ENCODE measurements around the gene NFIL3.

Gene NFIL3

GRCh38 chr9:91421128-91421765, 2.4 kb downstream of the NFIL3 start:
- H3K4me1 ChIP-seq (ENCODE audit: control insufficient read depth, low read depth, low read length) = peaks cover 16% of the 10 kb centered on the region
- no peaks in the 10 kb centered on the region for H3K9me3 ChIP-seq (ENCODE audit: control insufficient read depth, low read depth, low read length)
- H3K36me3 ChIP-seq (ENCODE audit: control insufficient read depth, low read depth, low read length) = no peaks in the 10 kb centered on the region
- peaks cover 72% of the 10 kb centered on the region for H3K27me3 ChIP-seq (ENCODE audit: control insufficient read depth, insufficient read depth, low read length)
- H3K9ac ChIP-seq (ENCODE audit: low read length) = no peak overlapping the region
- no peak overlapping the region for H3K27ac ChIP-seq (ENCODE audit: low read length)
- peak overlapping the region; percentile 68 for H3K4me3 ChIP-seq (ENCODE audit: low read length)

GRCh38 chr9:91420501-91421127, 3.0 kb downstream of the NFIL3 start:
- no peaks in the 10 kb centered on the region for H3K36me3 ChIP-seq (ENCODE audit: control insufficient read depth, low read depth, low read length)
- peak overlapping the region; percentile 68 for H3K4me3 ChIP-seq (ENCODE audit: low read length)
- peaks cover 65% of the 10 kb centered on the region for H3K27me3 ChIP-seq (ENCODE audit: control insufficient read depth, insufficient read depth, low read length)
- H3K27ac ChIP-seq (ENCODE audit: low read length) = no peak overlapping the region
- no peaks in the 10 kb centered on the region for H3K9me3 ChIP-seq (ENCODE audit: control insufficient read depth, low read depth, low read length)
- H3K4me1 ChIP-seq (ENCODE audit: control insufficient read depth, low read depth, low read length) = peaks cover 16% of the 10 kb centered on the region
- H3K9ac ChIP-seq (ENCODE audit: low read length) = no peak overlapping the region

GRCh38 chr9:91419222-91420191, 4.1 kb downstream of the NFIL3 start:
- Histone ChIP-seq H3K36me3 (ENCODE audit: control insufficient read depth, low read depth, low read length) (no peaks in the 10 kb centered on the region), H3K27me3 (ENCODE audit: control insufficient read depth, insufficient read depth, low read length) (peaks cover 54% of the 10 kb centered on the region), H3K4me3 (ENCODE audit: low read length) (no peak overlapping the region), H3K9me3 (ENCODE audit: control insufficient read depth, low read depth, low read length) (no peaks in the 10 kb centered on the region), H3K27ac (ENCODE audit: low read length) (no peak overlapping the region), H3K9ac (ENCODE audit: low read length) (no peak overlapping the region), H3K4me1 (ENCODE audit: control insufficient read depth, low read depth, low read length) (peaks cover 16% of the 10 kb centered on the region)

- Histone ChIP-seq H3K4me1 (ENCODE audit: control insufficient read depth, low read depth, low read length) (peaks cover 16% of the 10 kb centered on the region), H3K9me3 (ENCODE audit: control insufficient read depth, low read depth, low read length) (no peaks in the 10 kb centered on the region), H3K27ac (ENCODE audit: low read length) (no peak overlapping the region), H3K9ac (ENCODE audit: low read length) (no peak overlapping the region), H3K27me3 (ENCODE audit: control insufficient read depth, insufficient read depth, low read length) (peaks cover 48% of the 10 kb centered on the region), H3K36me3 (ENCODE audit: control insufficient read depth, low read depth, low read length) (no peaks in the 10 kb centered on the region), H3K4me3 (ENCODE audit: low read length) (no peak overlapping the region)
These were observed 5.4 kb downstream of the NFIL3 start for GRCh38 chr9:91418215-91418610.

- peaks cover 45% of the 10 kb centered on the region for H3K27me3 ChIP-seq (ENCODE audit: control insufficient read depth, insufficient read depth, low read length)
- H3K27ac ChIP-seq (ENCODE audit: low read length) = no peak overlapping the region
- no peaks in the 10 kb centered on the region for H3K36me3 ChIP-seq (ENCODE audit: control insufficient read depth, low read depth, low read length)
- H3K9ac ChIP-seq (ENCODE audit: low read length) = no peak overlapping the region
- peaks cover 15% of the 10 kb centered on the region for H3K4me1 ChIP-seq (ENCODE audit: control insufficient read depth, low read depth, low read length)
- no peak overlapping the region for H3K4me3 ChIP-seq (ENCODE audit: low read length)
- no peaks in the 10 kb centered on the region for H3K9me3 ChIP-seq (ENCODE audit: control insufficient read depth, low read depth, low read length)
These were observed 5.9 kb downstream of the NFIL3 start for GRCh38 chr9:91417602-91418214.

- Histone ChIP-seq H3K9me3 (ENCODE audit: control insufficient read depth, low read depth, low read length) (no peaks in the 10 kb centered on the region), H3K36me3 (ENCODE audit: control insufficient read depth, low read depth, low read length) (no peaks in the 10 kb centered on the region), H3K27me3 (ENCODE audit: control insufficient read depth, insufficient read depth, low read length) (peaks cover 30% of the 10 kb centered on the region), H3K4me3 (ENCODE audit: low read length) (no peak overlapping the region), H3K4me1 (ENCODE audit: control insufficient read depth, low read depth, low read length) (peaks cover 3% of the 10 kb centered on the region), H3K9ac (ENCODE audit: low read length) (no peak overlapping the region), H3K27ac (ENCODE audit: low read length) (no peak overlapping the region)
These were observed 7.4 kb downstream of the NFIL3 start for GRCh38 chr9:91416096-91416712.

- peaks cover 20% of the 10 kb centered on the region for H3K27me3 ChIP-seq (ENCODE audit: control insufficient read depth, insufficient read depth, low read length)
- no peak overlapping the region for H3K4me3 ChIP-seq (ENCODE audit: low read length)
- no peaks in the 10 kb centered on the region for H3K4me1 ChIP-seq (ENCODE audit: control insufficient read depth, low read depth, low read length)
- H3K9me3 ChIP-seq (ENCODE audit: control insufficient read depth, low read depth, low read length) = no peaks in the 10 kb centered on the region
- H3K27ac ChIP-seq (ENCODE audit: low read length) = no peak overlapping the region
- peaks cover 4% of the 10 kb centered on the region for H3K36me3 ChIP-seq (ENCODE audit: control insufficient read depth, low read depth, low read length)
- H3K9ac ChIP-seq (ENCODE audit: low read length) = no peak overlapping the region
These were observed 8.3 kb downstream of the NFIL3 start for GRCh38 chr9:91415290-91415689.

GRCh38 chr9:91412941-91413340, 10.7 kb downstream of the NFIL3 start:
- Histone ChIP-seq H3K27ac (ENCODE audit: low read length) (no peak overlapping the region), H3K9me3 (ENCODE audit: control insufficient read depth, low read depth, low read length) (no peaks in the 10 kb centered on the region), H3K9ac (ENCODE audit: low read length) (no peak overlapping the region), H3K36me3 (ENCODE audit: control insufficient read depth, low read depth, low read length) (peaks cover 14% of the 10 kb centered on the region), H3K4me3 (ENCODE audit: low read length) (no peak overlapping the region), H3K27me3 (ENCODE audit: control insufficient read depth, insufficient read depth, low read length) (no peaks in the 10 kb centered on the region), H3K4me1 (ENCODE audit: control insufficient read depth, low read depth, low read length) (no peaks in the 10 kb centered on the region)

- H3K27me3 ChIP-seq (ENCODE audit: control insufficient read depth, insufficient read depth, low read length) = no peaks in the 10 kb centered on the region
- H3K9me3 ChIP-seq (ENCODE audit: control insufficient read depth, low read depth, low read length) = no peaks in the 10 kb centered on the region
- no peak overlapping the region for H3K4me3 ChIP-seq (ENCODE audit: low read length)
- no peak overlapping the region for H3K27ac ChIP-seq (ENCODE audit: low read length)
- H3K9ac ChIP-seq (ENCODE audit: low read length) = no peak overlapping the region
- no peaks in the 10 kb centered on the region for H3K4me1 ChIP-seq (ENCODE audit: control insufficient read depth, low read depth, low read length)
- peaks cover 14% of the 10 kb centered on the region for H3K36me3 ChIP-seq (ENCODE audit: control insufficient read depth, low read depth, low read length)
These were observed 12.4 kb downstream of the NFIL3 start for GRCh38 chr9:91411096-91411771.

- Histone ChIP-seq H3K36me3 (ENCODE audit: control insufficient read depth, low read depth, low read length) (peaks cover 14% of the 10 kb centered on the region), H3K9me3 (ENCODE audit: control insufficient read depth, low read depth, low read length) (no peaks in the 10 kb centered on the region), H3K27ac (ENCODE audit: low read length) (no peak overlapping the region), H3K4me1 (ENCODE audit: control insufficient read depth, low read depth, low read length) (no peaks in the 10 kb centered on the region), H3K27me3 (ENCODE audit: control insufficient read depth, insufficient read depth, low read length) (no peaks in the 10 kb centered on the region), H3K9ac (ENCODE audit: low read length) (no peak overlapping the region), H3K4me3 (ENCODE audit: low read length) (no peak overlapping the region)
These were observed 13.5 kb downstream of the NFIL3 start for GRCh38 chr9:91410161-91410560.
